HG02970 (cell line): ENCODE data around the gene MRPL32.

Experiments
- ATAC-seq: cut with Tn5 transposase; IDR thresholded peaks from one replicate; pipeline ENCODE4 v1.9.1; 2021; ENCODE audit warnings: mild to moderate bottlenecking, moderate library complexity, moderate number of reproducible peaks; ENCODE audit not compliant: unreplicated experiment, low FRiP score

MRPL32 gene

GRCh38 chr7:42925630-42926029, 6.5 kb upstream of the MRPL32 start:
- no peak for ATAC-seq

GRCh38 chr7:42926204-42926603, 6.0 kb upstream of the MRPL32 start:
- ATAC-seq: no peak

- no peak for ATAC-seq
Observed at GRCh38 chr7:42928754-42929153, 3.4 kb upstream of the MRPL32 start.

- ATAC-seq: no peak
Observed at GRCh38 chr7:42929449-42929848, 2.7 kb upstream of the MRPL32 start.

GRCh38 chr7:42930889-42931288, 1.3 kb upstream of the MRPL32 start:
- no peak for ATAC-seq

GRCh38 chr7:42931447-42931833, 736 bp upstream of the MRPL32 start:
- no peak for ATAC-seq

GRCh38 chr7:42932811-42933591, 825 bp downstream of the MRPL32 start:
- ATAC-seq: no peak

GRCh38 chr7:42934291-42934690, 2.1 kb downstream of the MRPL32 start:
- no peak for ATAC-seq

GRCh38 chr7:42935861-42936260, 3.7 kb downstream of the MRPL32 start:
- ATAC-seq: no peak

GRCh38 chr7:42939457-42940240, 7.5 kb downstream of the MRPL32 start:
- ATAC-seq: no peak

- no peak for ATAC-seq
Observed at GRCh38 chr7:42940985-42941847, 9.0 kb downstream of the MRPL32 start.

- no peak for ATAC-seq
Observed at GRCh38 chr7:42945821-42946626, 13.8 kb downstream of the MRPL32 start.

- no peak for ATAC-seq
Observed at GRCh38 chr7:42946627-42946950, 14.4 kb downstream of the MRPL32 start.

GRCh38 chr7:42947521-42947920, 15.3 kb downstream of the MRPL32 start:
- ATAC-seq: no peak

GRCh38 chr7:42950417-42950816, 18.2 kb downstream of the MRPL32 start:
- ATAC-seq: no peak

- no peak for ATAC-seq
Observed at GRCh38 chr7:42952328-42952727, 20.2 kb downstream of the MRPL32 start.

- ATAC-seq: no peak
Observed at GRCh38 chr7:42953994-42954393, 21.8 kb downstream of the MRPL32 start.

- ATAC-seq: no peak
Observed at GRCh38 chr7:42956062-42956461, 23.9 kb downstream of the MRPL32 start.

- ATAC-seq: no peak
Observed at GRCh38 chr7:42959549-42959948, 27.4 kb downstream of the MRPL32 start.

- no peak for ATAC-seq
Observed at GRCh38 chr7:42960762-42961161, 28.6 kb downstream of the MRPL32 start.
